Measurements from ENCODE around the gene EXOC1.

- TF ChIP-seq CTCF (conservative IDR thresholded peaks at IDR 0.05; ENCODE audit: low read depth, low read length) (no peak), EZH2 (IDR thresholded peaks at IDR 0.05; ENCODE audit: borderline replicate concordance, low read depth, low read length, poor library complexity, severe bottlenecking) (no peak)
Measured at GRCh38 chr4:55925241-55925640, 71.8 kb downstream of the EXOC1 start.

Measured in A673 (cell line).